GM10847 (cell line): ENCODE results near the gene MIOS.

Experiments used
- POLR2A ChIP-seq: IDR thresholded peaks from 2 replicates; pipeline ENCODE4 v1.6.1; 2011; ENCODE audit not compliant: insufficient read length; ENCODE audit errors: extremely low read depth

The MIOS gene

GRCh38 chr7:7542251-7542835, 24.3 kb upstream of the MIOS start:
- TF ChIP-seq POLR2A: no peak

GRCh38 chr7:7548407-7548806, 18.3 kb upstream of the MIOS start:
- no peak for TF ChIP-seq POLR2A

GRCh38 chr7:7550663-7551062, 16.0 kb upstream of the MIOS start:
- TF ChIP-seq POLR2A: no peak

GRCh38 chr7:7552199-7552598, 14.5 kb upstream of the MIOS start:
- no peak for TF ChIP-seq POLR2A

GRCh38 chr7:7553386-7553785, 13.3 kb upstream of the MIOS start:
- TF ChIP-seq POLR2A: no peak

- no peak for TF ChIP-seq POLR2A
Observed at GRCh38 chr7:7554021-7554432, 12.7 kb upstream of the MIOS start.

GRCh38 chr7:7554649-7555575, 11.8 kb upstream of the MIOS start:
- TF ChIP-seq POLR2A: no peak

GRCh38 chr7:7556852-7557251, 9.8 kb upstream of the MIOS start:
- no peak for TF ChIP-seq POLR2A

- TF ChIP-seq POLR2A: no peak
Observed at GRCh38 chr7:7557252-7557651, 9.4 kb upstream of the MIOS start.

GRCh38 chr7:7562736-7563135, 3.9 kb upstream of the MIOS start:
- TF ChIP-seq POLR2A: no peak

- TF ChIP-seq POLR2A: no peak
Observed at GRCh38 chr7:7563269-7563668, 3.4 kb upstream of the MIOS start.

GRCh38 chr7:7563813-7564212, 2.9 kb upstream of the MIOS start:
- TF ChIP-seq POLR2A: no peak

- TF ChIP-seq POLR2A: no peak
Observed at GRCh38 chr7:7564323-7564780, 2.3 kb upstream of the MIOS start.

GRCh38 chr7:7565018-7565680, 1.5 kb upstream of the MIOS start:
- TF ChIP-seq POLR2A: no peak

GRCh38 chr7:7565746-7566650, 686 bp upstream of the MIOS start:
- TF ChIP-seq POLR2A: no peak
